ENCODE measurements around the gene NKAIN2. TPM values are rescaled to one million over a fixed set of nuclear protein-coding genes. Genes with fewer than 3 reads are reported as not detected.

The NKAIN2 gene
- total RNA-seq, 1 experiment from 2014 or later: 2.7 TPM

DNA sequence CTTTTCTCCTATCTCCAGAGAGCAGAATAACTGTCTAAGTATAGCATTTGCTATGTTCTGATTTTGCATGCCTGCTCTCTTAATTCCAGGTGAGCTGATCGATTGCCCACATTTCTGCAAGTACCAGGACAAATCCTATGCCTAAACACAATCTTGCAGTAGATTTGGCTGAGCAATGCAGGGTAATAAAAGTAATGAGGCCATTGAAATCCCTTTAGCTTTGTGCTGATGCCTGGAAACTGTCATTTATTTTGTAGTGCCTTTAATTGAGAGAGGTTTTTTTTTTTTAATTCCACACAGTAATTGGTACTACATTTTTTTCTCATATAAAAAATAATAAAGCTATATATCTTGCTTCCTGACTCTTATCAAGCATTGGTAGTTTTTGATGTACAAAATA lies 252.3 kb downstream of the NKAIN2 start:
- intact Hi-C loops (cut with micrococcal nuclease): no loop called here
- BruUV-seq (replicated peaks): no TSS peak
- no peak overlapping the region for H3K4me3 Mint-ChIP-seq (ENCODE audit: unreplicated experiment)
- peaks cover 5% of the 10 kb centered on the region for H3K36me3 Mint-ChIP-seq (ENCODE audit: insufficient read depth, unreplicated experiment)
- H3K4me1 Mint-ChIP-seq (ENCODE audit: insufficient read depth, unreplicated experiment): no peaks in the 10 kb centered on the region
- ChIA-PET POLR2A (interaction anchor here (1.2 kb wide), 1 partner anchor 9 kb away, joined by 4 read pairs; no protein-coding TSS in a partner anchor), CTCF (interaction anchor here (0.6 to 1.0 kb wide), 2 partner anchors 11 to 1333 kb away, joined by 3 to 8 read pairs; no protein-coding TSS in a partner anchor)
- no peak overlapping the region for H3K27ac Mint-ChIP-seq (ENCODE audit: low read depth, unreplicated experiment)
- no peak for DNase-seq (ENCODE audit: unreplicated experiment)
- H3K27me3 Mint-ChIP-seq (ENCODE audit: insufficient read depth, unreplicated experiment): no peaks in the 10 kb centered on the region
- TF ChIP-seq, protein P1, sequence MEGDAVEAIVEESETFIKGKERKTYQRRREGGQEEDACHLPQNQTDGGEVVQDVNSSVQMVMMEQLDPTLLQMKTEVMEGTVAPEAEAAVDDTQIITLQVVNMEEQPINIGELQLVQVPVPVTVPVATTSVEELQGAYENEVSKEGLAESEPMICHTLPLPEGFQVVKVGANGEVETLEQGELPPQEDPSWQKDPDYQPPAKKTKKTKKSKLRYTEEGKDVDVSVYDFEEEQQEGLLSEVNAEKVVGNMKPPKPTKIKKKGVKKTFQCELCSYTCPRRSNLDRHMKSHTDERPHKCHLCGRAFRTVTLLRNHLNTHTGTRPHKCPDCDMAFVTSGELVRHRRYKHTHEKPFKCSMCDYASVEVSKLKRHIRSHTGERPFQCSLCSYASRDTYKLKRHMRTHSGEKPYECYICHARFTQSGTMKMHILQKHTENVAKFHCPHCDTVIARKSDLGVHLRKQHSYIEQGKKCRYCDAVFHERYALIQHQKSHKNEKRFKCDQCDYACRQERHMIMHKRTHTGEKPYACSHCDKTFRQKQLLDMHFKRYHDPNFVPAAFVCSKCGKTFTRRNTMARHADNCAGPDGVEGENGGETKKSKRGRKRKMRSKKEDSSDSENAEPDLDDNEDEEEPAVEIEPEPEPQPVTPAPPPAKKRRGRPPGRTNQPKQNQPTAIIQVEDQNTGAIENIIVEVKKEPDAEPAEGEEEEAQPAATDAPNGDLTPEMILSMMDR (IDR thresholded peaks at IDR 0.05; ENCODE audit: unreplicated experiment): no peak
- H3K9me3 Mint-ChIP-seq (ENCODE audit: unreplicated experiment): no peaks in the 10 kb centered on the region

DNA sequence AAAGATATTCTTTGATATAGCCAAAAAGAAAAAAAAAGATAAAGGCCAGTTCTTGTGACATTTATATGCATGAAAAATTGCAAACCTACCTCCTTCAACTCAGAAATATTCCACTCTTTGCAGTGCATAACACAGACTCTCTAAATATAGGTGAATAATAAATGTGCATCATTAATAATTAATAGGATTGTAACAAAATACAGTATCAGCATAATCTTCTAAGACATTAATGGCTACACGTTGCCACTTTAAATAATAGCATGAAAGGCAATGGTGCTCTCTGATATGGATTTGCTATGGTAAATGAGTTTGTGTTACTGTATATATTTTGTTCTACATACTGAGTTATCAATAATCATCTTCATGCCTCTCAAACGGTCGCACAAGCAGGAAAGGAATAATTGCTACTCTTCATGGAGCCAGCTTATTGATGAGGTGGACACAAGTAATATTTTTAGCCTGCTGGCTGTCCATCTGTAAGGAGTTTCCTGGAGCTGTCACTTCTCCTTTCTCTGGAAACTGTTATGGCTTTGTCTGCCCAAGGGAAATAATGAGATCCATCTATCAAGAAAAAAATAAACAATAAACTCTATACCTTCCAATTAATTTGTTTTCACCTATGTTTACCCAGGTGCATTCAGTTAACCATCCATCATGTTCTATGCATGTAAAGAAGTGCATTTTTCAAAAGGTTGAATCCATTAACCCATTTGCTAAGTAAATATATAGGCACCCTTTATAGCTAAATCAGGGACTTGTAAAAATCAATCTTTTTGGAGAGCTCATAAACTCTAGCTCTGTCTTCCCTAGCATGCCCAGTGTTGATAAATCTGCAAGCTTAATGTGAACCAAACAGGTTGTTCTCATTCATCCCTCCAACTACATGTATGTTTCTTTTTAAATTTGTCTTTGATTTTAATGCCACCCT lies 253.0 kb downstream of the NKAIN2 start:
- no peak overlapping the region for H3K27ac Mint-ChIP-seq (ENCODE audit: low read depth, unreplicated experiment)
- BruUV-seq (replicated peaks): no TSS peak
- ChIA-PET CTCF (interaction anchor here (0.6 to 1.0 kb wide), 3 partner anchors 10 to 1334 kb away, joined by 3 to 8 read pairs (median 3); no protein-coding TSS in a partner anchor), POLR2A (interaction anchor here (0.6 to 1.2 kb wide), 2 partner anchors 10 to 50 kb away, joined by 3 to 4 read pairs; no protein-coding TSS in a partner anchor)
- TF ChIP-seq, protein P1 (IDR thresholded peaks at IDR 0.05; ENCODE audit: unreplicated experiment): no peak
- DNase-seq (ENCODE audit: unreplicated experiment): no peak
- peaks cover 5% of the 10 kb centered on the region for H3K36me3 Mint-ChIP-seq (ENCODE audit: insufficient read depth, unreplicated experiment)
- no peak overlapping the region for H3K4me3 Mint-ChIP-seq (ENCODE audit: unreplicated experiment)
- no peaks in the 10 kb centered on the region for H3K27me3 Mint-ChIP-seq (ENCODE audit: insufficient read depth, unreplicated experiment)
- H3K4me1 Mint-ChIP-seq (ENCODE audit: insufficient read depth, unreplicated experiment): no peaks in the 10 kb centered on the region
- no peaks in the 10 kb centered on the region for H3K9me3 Mint-ChIP-seq (ENCODE audit: unreplicated experiment)
- intact Hi-C loops (cut with micrococcal nuclease): no loop called here

DNA sequence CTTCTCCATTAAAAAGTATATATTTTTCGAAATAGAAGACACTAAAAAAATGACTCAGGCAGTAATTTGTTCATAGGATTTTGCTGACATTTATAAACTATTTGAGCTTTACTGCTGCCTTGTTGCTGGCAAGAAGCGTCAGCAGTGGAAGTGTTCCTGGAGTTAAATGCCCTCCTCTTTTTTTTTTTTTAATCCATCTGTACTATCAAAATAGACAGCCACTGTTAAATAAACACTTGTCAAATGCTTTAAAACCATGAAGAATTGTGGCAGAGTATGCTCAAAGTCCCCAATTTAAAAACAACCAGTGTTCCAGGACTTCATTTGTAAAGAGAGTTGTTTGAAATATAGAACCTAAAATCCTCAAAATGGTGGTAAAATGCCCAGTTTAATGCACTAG lies 253.8 kb downstream of the NKAIN2 start:
- ChIA-PET CTCF (interaction anchor here (0.7 kb wide), 1 partner anchor 11 kb away, joined by 3 read pairs; no protein-coding TSS in a partner anchor), POLR2A (interaction anchor here (0.6 kb wide), 1 partner anchor 51 kb away, joined by 3 read pairs; no protein-coding TSS in a partner anchor)
- Mint-ChIP-seq H3K27ac (ENCODE audit: low read depth, unreplicated experiment) (no peak overlapping the region), H3K9me3 (ENCODE audit: unreplicated experiment) (no peaks in the 10 kb centered on the region), H3K36me3 (ENCODE audit: insufficient read depth, unreplicated experiment) (peaks cover 5% of the 10 kb centered on the region), H3K4me1 (ENCODE audit: insufficient read depth, unreplicated experiment) (no peaks in the 10 kb centered on the region), H3K4me3 (ENCODE audit: unreplicated experiment) (no peak overlapping the region), H3K27me3 (ENCODE audit: insufficient read depth, unreplicated experiment) (no peaks in the 10 kb centered on the region)
- intact Hi-C loops (cut with micrococcal nuclease): no loop called here
- DNase-seq (ENCODE audit: unreplicated experiment): no peak
- no TSS peak for BruUV-seq (replicated peaks)
- TF ChIP-seq, protein P1 (IDR thresholded peaks at IDR 0.05; ENCODE audit: unreplicated experiment): no peak

DNA sequence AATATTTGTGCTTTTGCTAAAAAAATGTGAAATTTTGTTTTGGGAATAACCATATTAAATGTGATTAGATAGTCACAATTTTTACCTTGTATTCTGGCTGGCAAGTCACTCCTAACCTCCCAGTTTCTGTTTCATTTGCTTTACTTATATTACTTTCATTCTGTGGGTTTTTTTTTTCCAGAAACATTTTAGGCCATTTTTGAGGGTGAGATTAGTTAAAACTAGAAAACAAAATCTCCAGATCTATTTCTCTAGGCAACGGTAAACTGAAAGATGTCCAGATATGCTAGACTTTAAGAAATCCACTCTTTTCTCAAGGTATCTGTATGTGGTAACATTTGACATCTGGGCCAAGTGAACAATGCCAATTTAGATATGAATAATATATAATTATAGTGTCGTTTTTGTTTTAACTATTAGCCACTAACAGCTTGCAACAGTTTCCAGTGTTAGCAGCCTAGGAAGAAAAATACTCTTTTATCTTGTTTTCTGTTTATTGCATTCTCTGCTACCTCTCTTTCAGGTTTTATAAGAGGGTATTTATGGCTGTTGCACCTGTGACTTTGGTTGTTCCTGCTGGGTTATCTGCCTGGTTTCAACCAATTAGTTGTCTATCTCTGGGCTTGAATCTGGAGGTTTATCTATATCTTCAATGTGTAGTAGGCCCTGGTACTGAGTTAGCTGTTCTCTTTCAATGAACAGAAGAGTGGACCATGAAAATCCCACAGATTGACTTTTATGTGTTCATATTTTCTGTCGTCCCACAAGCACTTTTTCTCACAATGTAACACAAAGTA lies 260.9 kb downstream of the NKAIN2 start:
- Mint-ChIP-seq H3K27ac (ENCODE audit: low read depth, unreplicated experiment) (no peak overlapping the region), H3K36me3 (ENCODE audit: insufficient read depth, unreplicated experiment) (peaks cover 1% of the 10 kb centered on the region), H3K4me3 (ENCODE audit: unreplicated experiment) (no peak overlapping the region), H3K27me3 (ENCODE audit: insufficient read depth, unreplicated experiment) (no peaks in the 10 kb centered on the region), H3K9me3 (ENCODE audit: unreplicated experiment) (no peaks in the 10 kb centered on the region), H3K4me1 (ENCODE audit: insufficient read depth, unreplicated experiment) (no peaks in the 10 kb centered on the region)
- intact Hi-C loops (cut with micrococcal nuclease): no loop called here
- POLR2A ChIA-PET: interaction anchor here (0.9 to 1.3 kb wide), 2 partner anchors 12 to 14 kb away, joined by 3 read pairs; no protein-coding TSS in a partner anchor
- TF ChIP-seq, protein P1 (IDR thresholded peaks at IDR 0.05; ENCODE audit: unreplicated experiment): no peak
- CTCF ChIA-PET: no interaction called here
- BruUV-seq (replicated peaks): no TSS peak
- DNase-seq (ENCODE audit: unreplicated experiment): no peak
